ENCODE results near the gene CEBPA.
"Not testable (repeated sequence)": the region's sequence is repeated elsewhere in the genome, so short reads cannot be mapped to it uniquely, and the experiment has no call there.

CEBPA gene

DNA sequence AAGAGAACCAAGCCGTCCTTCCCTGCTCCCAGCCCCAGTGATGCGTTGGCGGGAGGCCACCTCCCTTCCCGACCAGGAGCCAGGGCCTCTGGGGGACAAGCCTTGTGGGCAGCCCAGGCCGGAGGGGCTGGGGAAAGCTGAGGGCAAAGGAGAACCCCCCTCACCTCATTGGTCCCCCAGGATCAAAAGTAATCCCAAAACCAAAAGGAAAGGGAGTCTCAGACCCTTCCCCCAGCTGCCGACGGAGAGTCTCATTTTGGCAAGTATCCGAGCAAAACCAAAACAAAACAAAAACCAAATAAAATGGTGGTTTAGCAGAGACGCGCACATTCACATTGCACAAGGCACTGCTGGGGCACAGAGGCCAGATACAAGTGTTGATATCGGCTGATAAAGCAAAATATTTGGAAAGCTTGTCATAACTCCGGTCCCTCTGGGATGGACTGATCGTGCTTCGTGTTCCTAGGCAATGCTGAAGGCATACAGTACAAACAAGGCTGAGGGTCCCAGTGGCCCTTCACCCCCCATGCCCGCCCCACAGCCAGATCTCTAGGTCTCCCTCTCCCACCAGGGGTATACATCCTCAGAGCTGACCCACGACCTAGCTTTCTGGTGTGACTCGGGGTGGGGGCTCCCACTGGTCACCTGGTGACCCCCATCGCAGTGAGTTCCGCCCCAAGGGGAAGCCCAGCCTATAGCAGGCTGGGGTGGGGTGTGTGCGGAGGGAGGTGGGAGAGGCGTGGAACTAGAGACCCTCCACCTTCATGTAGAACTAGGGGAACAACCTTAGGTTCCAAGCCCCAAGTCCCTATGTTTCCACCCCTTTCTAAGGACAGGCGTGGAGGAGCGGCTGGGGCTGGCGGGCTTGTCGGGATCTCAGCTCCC, 2.1 kb downstream of the CEBPA start:
- Mint-ChIP-seq H3K4me3 (no peak overlapping the region), H3K27me3 (ENCODE audit: low read depth) (peaks cover 39% of the 10 kb centered on the region), H3K4me1 (ENCODE audit: low read depth) (no peaks in the 10 kb centered on the region), H3K27ac (no peak overlapping the region), H3K36me3 (ENCODE audit: low read depth) (no peaks in the 10 kb centered on the region), H3K9me3 (no peaks in the 10 kb centered on the region)
- DNase-seq (ENCODE audit: low spot score): no peak

DNA sequence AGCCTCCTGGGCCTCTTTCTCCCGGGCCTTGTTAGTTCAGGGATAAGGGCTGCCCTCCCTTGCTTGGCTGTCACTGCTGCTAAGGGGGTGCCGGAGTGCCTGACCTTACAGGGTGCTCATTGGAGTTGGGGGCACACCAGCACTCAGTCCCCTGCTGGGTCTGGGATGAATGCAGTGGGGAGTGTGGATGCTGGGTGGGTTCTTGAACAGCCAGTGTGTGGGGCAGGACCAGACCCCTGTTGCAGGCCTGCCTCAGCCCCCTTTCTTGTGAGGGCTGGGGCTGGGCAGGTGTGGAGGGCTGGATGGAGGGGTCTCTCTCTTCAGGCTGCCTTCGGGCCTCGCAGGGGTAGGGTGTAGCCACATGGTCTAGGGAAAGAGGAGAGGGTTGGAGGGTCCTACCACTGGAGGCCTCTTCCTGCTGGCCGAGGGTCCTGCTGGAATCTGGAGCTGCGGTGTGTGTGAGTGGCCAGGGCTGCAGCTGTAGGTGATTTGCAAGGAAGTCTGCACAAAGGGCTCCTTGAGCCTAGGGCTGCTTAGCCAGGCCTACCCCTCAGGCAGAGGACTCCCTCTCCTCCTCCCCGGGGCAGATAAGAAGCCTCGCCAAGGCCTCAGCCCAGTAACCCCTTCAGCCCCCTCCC, 3.2 kb downstream of the CEBPA start:
- no peak for DNase-seq (ENCODE audit: low spot score)
- Mint-ChIP-seq H3K9me3 (no peaks in the 10 kb centered on the region), H3K36me3 (ENCODE audit: low read depth) (no peaks in the 10 kb centered on the region), H3K4me3 (no peak overlapping the region), H3K4me1 (ENCODE audit: low read depth) (no peaks in the 10 kb centered on the region), H3K27me3 (ENCODE audit: low read depth) (peaks cover 31% of the 10 kb centered on the region), H3K27ac (no peak overlapping the region)

DNA sequence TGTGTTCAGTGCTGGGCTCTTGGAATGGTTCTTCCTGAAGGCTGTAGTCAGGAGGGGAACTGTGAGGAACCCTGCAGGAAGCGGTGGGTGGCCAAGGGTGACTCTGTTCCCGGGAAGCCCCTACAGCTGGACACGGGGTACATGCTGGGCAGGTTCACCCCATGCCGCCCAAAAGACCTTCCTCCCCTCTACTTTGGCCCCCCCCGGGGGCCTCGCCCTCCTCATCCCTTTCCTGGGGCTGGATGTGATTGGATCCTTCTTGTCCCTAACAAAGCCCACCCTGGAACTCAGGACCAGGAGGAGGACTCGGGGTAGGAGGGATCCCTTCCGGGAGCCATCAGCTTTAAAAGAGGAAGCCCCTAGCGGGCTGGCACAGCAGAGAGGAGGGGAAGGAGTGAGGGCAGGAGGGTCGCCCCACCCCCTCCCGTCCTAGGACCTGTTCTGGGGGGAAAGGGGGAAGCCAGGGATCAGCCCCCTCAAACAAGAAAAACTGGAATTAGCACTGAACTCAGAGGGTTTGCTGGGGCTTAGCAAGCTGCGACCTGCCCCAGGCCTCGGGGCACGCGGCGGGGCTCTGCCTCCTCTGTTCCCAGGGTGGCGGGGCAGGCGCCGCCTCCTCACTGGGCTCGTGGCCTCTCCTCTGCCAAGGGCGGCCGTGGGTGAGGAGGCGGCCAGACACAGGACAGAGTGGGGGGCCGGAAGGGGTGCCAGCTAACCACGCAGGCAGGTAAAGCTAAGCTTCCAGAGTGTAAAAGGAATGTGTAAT, 4.0 kb downstream of the CEBPA start:
- no peaks in the 10 kb centered on the region for H3K36me3 Mint-ChIP-seq (ENCODE audit: low read depth)
- no peak overlapping the region for H3K27ac Mint-ChIP-seq
- no peak for DNase-seq (ENCODE audit: low spot score)

DNA sequence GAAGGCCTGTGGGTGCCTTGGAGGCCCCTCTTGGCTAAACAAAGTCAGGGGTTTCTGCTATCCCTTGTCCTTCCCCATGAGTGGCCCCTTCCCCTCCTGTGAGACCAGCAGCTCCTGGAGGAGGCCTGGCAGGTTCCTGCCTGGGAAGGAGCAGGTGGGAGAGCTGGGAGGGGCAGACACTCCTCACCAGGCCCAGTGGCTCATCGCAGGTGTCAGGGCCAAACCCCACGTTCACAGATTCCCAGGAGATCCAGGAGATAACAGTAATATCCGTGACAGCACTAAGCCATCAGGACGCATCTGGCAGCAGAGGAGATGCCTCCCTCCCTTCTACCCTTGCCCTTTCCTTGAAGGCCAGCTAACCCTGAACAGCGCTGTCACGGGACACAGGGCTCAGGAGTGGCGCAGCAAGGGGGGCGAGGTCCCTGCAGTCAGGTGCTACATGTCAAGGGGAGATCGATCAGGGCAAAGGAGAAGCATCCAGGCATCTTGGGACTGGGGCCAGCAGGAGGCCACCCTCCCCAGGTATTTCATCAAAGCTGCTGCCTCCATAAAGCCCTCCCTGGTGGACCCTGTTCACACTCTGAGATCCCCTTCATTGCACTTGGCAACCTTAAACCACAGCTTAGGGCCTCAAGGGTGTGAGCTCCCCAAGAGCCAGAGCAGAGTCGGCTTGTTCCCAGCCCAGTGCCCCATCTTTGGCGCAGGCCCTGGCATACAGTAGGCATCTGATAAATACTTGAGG, 4.8 kb downstream of the CEBPA start:
- H3K36me3 Mint-ChIP-seq (ENCODE audit: low read depth): no peaks in the 10 kb centered on the region
- peaks cover 34% of the 10 kb centered on the region for H3K27me3 Mint-ChIP-seq (ENCODE audit: low read depth)
- no peaks in the 10 kb centered on the region for H3K4me1 Mint-ChIP-seq (ENCODE audit: low read depth)
- no peak overlapping the region for H3K4me3 Mint-ChIP-seq
- H3K27ac Mint-ChIP-seq: no peak overlapping the region
- H3K9me3 Mint-ChIP-seq: no peaks in the 10 kb centered on the region
- no peak for DNase-seq (ENCODE audit: low spot score)

More for the DNA sequence above, 4.0 kb downstream of the CEBPA start:
- no peaks in the 10 kb centered on the region for H3K9me3 Mint-ChIP-seq
- peaks cover 33% of the 10 kb centered on the region for H3K27me3 Mint-ChIP-seq (ENCODE audit: low read depth)
- H3K4me3 Mint-ChIP-seq: no peak overlapping the region
- no peaks in the 10 kb centered on the region for H3K4me1 Mint-ChIP-seq (ENCODE audit: low read depth)

DNA sequence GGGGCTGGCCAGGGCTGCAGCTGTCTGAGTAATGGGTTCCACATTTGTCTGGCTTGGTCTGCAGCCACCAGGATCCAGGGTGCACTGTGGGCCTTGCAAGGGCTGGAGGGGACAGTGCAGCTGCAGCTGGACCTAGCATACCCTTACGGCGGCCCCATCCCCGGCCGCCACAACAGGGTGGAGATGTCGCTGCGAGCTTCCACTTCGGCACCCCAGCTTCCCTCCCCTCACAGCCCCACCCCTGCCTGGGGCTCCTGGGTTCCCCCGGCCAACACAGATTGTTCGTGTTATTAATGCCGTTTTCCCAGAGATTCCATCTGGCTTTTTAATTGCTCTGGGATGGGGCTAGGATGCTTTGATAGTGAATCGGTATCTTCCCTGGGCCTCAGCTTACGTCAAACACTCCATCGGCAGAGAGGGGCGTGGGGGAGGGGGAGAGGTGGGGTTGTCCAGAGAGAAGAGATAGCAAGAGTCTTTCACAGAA, 5.8 kb downstream of the CEBPA start:
- DNase-seq (ENCODE audit: low spot score): no peak
- Mint-ChIP-seq H3K4me1 (ENCODE audit: low read depth) (no peaks in the 10 kb centered on the region), H3K27ac (no peak overlapping the region), H3K4me3 (no peak overlapping the region), H3K27me3 (ENCODE audit: low read depth) (peaks cover 34% of the 10 kb centered on the region), H3K9me3 (no peaks in the 10 kb centered on the region), H3K36me3 (ENCODE audit: low read depth) (no peaks in the 10 kb centered on the region)

DNA sequence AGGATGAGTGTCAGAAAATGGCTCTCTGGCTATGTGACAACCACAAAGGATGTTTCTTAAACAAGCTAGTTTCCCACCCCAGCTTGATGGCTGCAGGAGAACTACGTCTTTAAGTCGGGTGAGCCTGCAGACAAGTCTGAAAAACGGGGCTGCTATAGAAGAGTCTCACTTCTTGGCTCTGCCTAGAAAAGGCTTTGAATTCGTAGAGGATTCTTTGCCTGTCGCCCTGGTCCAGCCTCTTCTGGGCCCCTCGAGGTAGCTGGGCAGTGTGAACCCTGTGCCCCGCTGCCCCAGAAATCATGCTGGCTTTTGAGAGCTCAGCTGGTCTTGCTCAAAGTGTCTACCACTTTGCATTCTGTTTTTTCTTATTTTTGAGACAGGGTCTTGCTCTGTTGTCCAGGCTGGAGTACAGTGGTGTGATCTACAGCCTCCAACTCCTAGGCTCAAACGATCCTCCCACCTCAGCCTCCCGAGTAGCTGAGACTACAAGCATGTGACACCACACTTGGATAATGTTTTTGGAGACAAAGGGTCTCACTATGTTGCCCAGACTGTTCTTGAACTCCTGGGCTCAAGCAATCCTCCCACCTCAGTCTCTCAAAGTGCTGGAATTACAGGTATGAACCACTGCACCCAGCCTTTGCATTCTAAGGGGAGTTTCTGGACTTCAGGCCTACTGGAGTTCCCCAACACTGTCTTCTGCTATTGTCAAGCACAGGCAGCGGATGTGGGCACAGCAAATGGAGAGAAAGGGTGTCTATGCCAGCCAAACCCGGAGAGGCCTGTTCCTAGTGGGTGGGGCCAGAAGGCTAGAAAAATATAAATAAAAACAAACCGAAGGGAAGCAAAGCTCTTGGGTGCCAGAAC, 6.5 kb downstream of the CEBPA start:
- Mint-ChIP-seq H3K9me3 (no peaks in the 10 kb centered on the region), H3K36me3 (ENCODE audit: low read depth) (no peaks in the 10 kb centered on the region), H3K4me3 (no peak overlapping the region), H3K27ac (no peak overlapping the region), H3K4me1 (ENCODE audit: low read depth) (no peaks in the 10 kb centered on the region), H3K27me3 (ENCODE audit: low read depth) (peaks cover 33% of the 10 kb centered on the region)
- DNase-seq (ENCODE audit: low spot score): no peak

DNA sequence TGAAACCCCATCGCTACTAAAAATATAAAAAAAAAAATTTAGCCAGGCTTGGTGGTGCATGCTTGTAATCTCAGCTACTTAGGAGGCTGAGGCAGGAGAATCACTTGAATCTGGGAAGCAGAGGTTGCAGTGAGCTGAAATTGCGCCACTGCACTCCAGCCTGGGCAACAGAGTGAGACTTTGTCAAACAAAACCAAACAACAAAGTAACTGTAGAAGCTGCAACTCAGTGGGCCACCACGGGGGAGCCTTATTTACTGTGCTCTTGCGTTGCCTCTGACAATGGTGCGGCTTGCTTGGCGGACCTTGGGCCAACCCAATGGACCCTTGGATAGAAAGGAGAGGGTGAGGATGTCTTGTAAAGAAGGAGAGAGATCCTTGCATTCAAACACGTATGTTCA, 7.3 kb downstream of the CEBPA start:
- DNase-seq (ENCODE audit: low spot score); H3K4me3 Mint-ChIP-seq; H3K4me1 Mint-ChIP-seq (ENCODE audit: low read depth); H3K36me3 Mint-ChIP-seq (ENCODE audit: low read depth); H3K9me3 Mint-ChIP-seq; H3K27ac Mint-ChIP-seq: not testable (repeated sequence)
- peaks cover 25% of the 10 kb centered on the region for H3K27me3 Mint-ChIP-seq (ENCODE audit: low read depth)

DNA sequence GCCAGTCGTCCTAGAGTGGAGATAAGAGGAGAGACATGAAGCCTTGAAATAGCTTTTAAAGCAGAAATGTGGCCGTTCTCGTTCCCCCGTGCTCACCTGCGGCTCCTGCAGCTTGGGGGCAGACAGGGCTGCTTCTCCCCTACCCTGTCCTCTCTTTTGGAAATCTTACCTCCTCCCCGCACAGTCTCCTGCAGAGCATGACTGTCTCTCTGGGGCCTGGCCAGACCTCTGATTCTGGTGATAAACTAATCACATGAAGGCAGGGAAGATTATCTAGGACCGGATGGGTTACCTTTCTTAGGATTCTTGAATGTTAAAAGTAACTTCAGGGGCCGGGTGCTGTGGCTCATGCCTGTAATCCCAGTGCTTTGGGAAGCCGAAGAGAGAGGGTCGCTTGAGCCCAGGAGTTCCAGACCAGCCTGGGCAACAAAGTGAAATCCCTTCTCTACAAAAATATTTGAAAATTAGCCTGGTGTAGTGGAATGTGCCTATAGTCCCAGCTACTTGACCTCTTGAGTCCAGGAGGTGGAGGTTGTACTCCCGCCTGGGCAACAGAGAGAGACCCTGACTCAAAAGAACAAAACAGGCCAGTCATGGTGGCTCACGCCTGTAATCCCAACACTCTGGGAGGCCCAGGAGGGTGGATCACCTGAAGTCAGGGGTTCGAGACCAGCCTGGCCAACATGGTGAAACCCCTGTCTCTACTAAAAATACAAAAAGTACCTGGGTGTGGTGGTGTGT, 8.1 kb downstream of the CEBPA start:
- H3K4me1 Mint-ChIP-seq (ENCODE audit: low read depth): no peaks in the 10 kb centered on the region
- DNase-seq (ENCODE audit: low spot score): no peak
- H3K9me3 Mint-ChIP-seq: peaks cover under 1% of the 10 kb centered on the region
- no peak overlapping the region for H3K4me3 Mint-ChIP-seq
- H3K36me3 Mint-ChIP-seq (ENCODE audit: low read depth): no peaks in the 10 kb centered on the region
- H3K27me3 Mint-ChIP-seq (ENCODE audit: low read depth): peaks cover 21% of the 10 kb centered on the region
- no peak overlapping the region for H3K27ac Mint-ChIP-seq

DNA sequence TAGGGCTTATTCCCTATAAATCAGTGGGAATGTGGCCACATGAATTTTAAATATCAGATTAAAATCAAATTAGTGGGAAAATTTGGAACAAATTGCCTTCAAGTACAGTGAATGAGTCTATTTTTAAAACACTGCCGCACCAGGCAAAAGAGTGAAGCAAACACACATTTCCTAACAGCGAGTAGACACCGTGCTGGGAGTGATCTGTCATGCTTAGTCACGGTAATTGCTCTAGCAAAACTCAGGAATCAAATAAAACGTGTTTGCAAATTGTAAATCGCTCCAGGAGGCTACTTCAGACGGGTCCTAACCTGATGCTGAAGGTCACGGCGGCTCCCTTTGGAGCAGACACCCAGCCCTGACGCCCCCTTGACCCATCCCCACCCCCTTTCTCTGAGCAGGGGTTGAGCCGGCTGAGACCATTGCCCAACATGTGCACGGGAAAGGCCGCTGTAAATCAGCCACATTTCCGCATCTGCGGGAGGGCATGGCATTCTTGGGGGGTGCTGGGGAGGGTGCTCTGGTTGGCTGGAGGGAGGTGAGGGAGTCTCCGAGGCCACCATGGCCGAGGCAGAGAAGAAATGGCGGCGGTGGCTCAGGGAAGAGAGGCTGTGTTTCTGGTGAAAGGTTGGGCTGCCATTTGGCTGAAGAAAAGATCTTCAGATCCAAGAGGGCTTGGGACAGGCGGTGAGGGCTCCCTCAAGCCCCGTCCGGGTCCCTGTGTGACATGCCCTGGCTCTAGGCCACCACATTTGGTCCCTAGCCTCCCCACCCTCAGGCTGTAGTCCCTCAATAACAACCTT, 8.9 kb downstream of the CEBPA start:
- H3K9me3 Mint-ChIP-seq: peaks cover 8% of the 10 kb centered on the region
- no peaks in the 10 kb centered on the region for H3K4me1 Mint-ChIP-seq (ENCODE audit: low read depth)
- H3K27me3 Mint-ChIP-seq (ENCODE audit: low read depth): peaks cover 20% of the 10 kb centered on the region
- peaks cover 4% of the 10 kb centered on the region for H3K36me3 Mint-ChIP-seq (ENCODE audit: low read depth)
- no peak overlapping the region for H3K4me3 Mint-ChIP-seq
- no peak for DNase-seq (ENCODE audit: low spot score)
- no peak overlapping the region for H3K27ac Mint-ChIP-seq

DNA sequence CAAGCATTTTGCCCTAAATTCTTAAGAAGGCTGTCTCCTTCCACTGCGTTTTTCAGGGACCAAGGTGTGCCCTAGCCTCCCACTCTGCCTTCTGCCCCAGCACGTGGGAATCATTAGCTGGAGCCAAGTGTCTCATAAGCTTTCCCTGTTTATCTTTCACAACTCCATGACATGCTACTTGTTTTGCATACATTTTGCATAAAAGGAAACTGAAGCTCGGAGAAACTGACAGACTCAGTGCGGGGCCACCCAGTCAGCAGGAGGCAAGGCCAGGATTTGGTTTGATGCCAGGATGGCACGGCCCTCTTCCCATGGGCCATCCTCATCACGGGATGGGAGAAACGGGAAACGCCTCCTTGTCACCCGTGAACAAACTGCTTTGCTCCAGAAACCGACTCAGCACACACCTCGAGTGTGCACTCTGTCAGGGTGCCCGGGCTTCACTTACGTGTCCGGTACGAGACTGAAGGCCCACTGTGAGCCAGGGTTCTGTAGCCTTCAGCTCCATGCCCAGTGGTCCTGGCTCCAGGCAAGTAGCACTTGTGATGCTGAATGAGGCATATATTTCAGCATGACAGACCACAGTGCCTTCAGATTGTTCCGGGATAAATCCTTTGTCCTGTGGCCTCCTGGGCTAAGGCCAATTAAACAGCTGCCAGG, 9.6 kb downstream of the CEBPA start:
- Mint-ChIP-seq H3K4me1 (ENCODE audit: low read depth) (peaks cover 3% of the 10 kb centered on the region), H3K27ac (no peak overlapping the region), H3K9me3 (peaks cover 15% of the 10 kb centered on the region), H3K36me3 (ENCODE audit: low read depth) (peaks cover 9% of the 10 kb centered on the region), H3K4me3 (no peak overlapping the region), H3K27me3 (ENCODE audit: low read depth) (peaks cover 20% of the 10 kb centered on the region)
- DNase-seq (ENCODE audit: low spot score): no peak

DNA sequence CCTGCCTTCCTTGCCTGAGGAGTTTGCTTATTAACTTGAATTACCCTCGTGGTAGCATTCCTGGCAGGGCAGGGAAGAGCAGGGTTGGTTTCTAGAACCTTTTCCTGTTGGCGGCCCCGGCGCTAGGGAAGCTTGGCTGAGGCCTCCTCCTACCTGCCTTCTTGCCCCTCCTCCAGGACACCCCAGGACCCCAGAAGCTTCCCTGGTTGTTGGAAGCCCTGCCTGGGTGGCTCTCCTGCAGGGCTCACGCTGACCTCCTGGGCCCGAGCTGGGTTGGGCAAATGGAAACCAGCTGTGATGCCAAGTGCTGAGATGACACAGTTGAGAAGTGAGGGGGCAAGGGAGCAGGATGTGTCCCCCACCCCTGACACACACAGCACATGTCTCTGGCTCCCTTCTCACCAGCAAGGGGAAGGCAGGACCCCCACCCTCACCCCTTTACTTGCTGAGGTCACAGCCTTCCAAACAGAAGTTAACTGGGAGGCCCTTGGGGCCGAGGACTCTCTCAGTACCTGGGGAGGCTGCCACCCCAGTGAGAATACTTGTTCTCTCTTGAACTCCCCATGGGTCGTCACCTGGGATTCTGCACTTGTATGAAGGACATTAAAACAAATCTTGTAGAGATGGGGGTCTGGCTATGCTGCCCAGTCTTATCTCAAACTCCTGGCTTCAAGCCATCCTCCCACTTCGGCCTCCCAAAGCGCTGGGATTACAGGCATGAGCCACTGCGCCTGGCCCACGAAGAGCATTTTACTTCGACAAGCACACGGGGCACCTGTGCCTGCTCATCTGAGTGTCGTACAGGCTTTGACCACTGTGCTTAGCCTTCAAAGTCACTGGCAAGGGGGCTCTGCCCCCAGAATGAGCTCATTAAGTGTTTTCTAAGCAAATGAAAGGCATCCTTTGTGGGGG, 10.5 kb downstream of the CEBPA start:
- Mint-ChIP-seq H3K36me3 (ENCODE audit: low read depth) (peaks cover 11% of the 10 kb centered on the region), H3K4me3 (no peak overlapping the region), H3K9me3 (peaks cover 18% of the 10 kb centered on the region), H3K27ac (no peak overlapping the region), H3K27me3 (ENCODE audit: low read depth) (peaks cover 16% of the 10 kb centered on the region), H3K4me1 (ENCODE audit: low read depth) (peaks cover 9% of the 10 kb centered on the region)
- no peak for DNase-seq (ENCODE audit: low spot score)
